Activated CD8-positive, alpha-beta memory T cell treated with anti-CD3 and anti-CD28 coated beads, Interleukin-2, amount 50 U/mL, for 4 hours (primary cell): ENCODE measurements around the gene SLC35E3.

ENCODE experiments used
- DNase-seq: peaks from one replicate; pipeline ENCODE4 v3.0.0-alpha.2; 2020

Gene SLC35E3

GRCh38 chr12:68745904-68746571, at the start of gene SLC35E3:
Gene SLC35E3, plus strand, starts transcription at chr12:68746176. Its CDS starts 202 bp downstream, at chr12:68746378.
- DNase-seq = peak; percentile 88

GRCh38 chr12:68699486-68699885, 46.5 kb upstream of the SLC35E3 start:
- DNase-seq = no peak

- DNase-seq = no peak
Observed at GRCh38 chr12:68727776-68728175, 18.2 kb upstream of the SLC35E3 start.

GRCh38 chr12:68733661-68734071, 12.3 kb upstream of the SLC35E3 start:
- DNase-seq = no peak

- DNase-seq = no peak
Observed at GRCh38 chr12:68739891-68740290, 6.1 kb upstream of the SLC35E3 start.

- DNase-seq = no peak
Observed at GRCh38 chr12:68743356-68743755, 2.6 kb upstream of the SLC35E3 start.

- no peak for DNase-seq
Observed at GRCh38 chr12:68745376-68745903, 536 bp upstream of the SLC35E3 start.

- DNase-seq = peak; percentile 28
Observed at GRCh38 chr12:68746572-68747180, 700 bp downstream of the SLC35E3 start.

GRCh38 chr12:68749443-68749842, 3.5 kb downstream of the SLC35E3 start:
- no peak for DNase-seq

- no peak for DNase-seq
Observed at GRCh38 chr12:68749861-68750260, 3.9 kb downstream of the SLC35E3 start.

- DNase-seq = no peak
Observed at GRCh38 chr12:68750506-68750905, 4.5 kb downstream of the SLC35E3 start.

- no peak for DNase-seq
Observed at GRCh38 chr12:68755536-68756243, 9.7 kb downstream of the SLC35E3 start.

GRCh38 chr12:68759852-68760251, 13.9 kb downstream of the SLC35E3 start:
- no peak for DNase-seq

- DNase-seq = no peak
Observed at GRCh38 chr12:68760806-68761441, 14.9 kb downstream of the SLC35E3 start.

- DNase-seq = no peak
Observed at GRCh38 chr12:68761442-68761812, 15.5 kb downstream of the SLC35E3 start.

GRCh38 chr12:68761901-68762630, 16.1 kb downstream of the SLC35E3 start:
- no peak for DNase-seq

- DNase-seq = no peak
Observed at GRCh38 chr12:68762691-68763090, 16.7 kb downstream of the SLC35E3 start.

GRCh38 chr12:68765696-68766095, 19.7 kb downstream of the SLC35E3 start:
- DNase-seq = no peak

- no peak for DNase-seq
Observed at GRCh38 chr12:68766646-68767045, 20.7 kb downstream of the SLC35E3 start.

- DNase-seq = no peak
Observed at GRCh38 chr12:68767191-68767590, 21.2 kb downstream of the SLC35E3 start.

GRCh38 chr12:68768431-68768939, 22.5 kb downstream of the SLC35E3 start:
- no peak for DNase-seq

GRCh38 chr12:68769941-68770340, 24.0 kb downstream of the SLC35E3 start:
- DNase-seq = no peak
